HCT116 (cell line): ENCODE results near the gene SPEM1.

Experiments
- CEBPB ChIP-seq: IDR thresholded peaks from 2 replicates; pipeline ENCODE4 v1.6.1; 2012; ENCODE audit warnings: low read depth
- EZH2 ChIP-seq: fragments of 200-600 bp; sonication (generic); IDR thresholded peaks from 2 replicates; pipeline ENCODE4 v1.6.1; 2017; ENCODE audit warnings: antibody characterized with exemption, mixed run types
- JUND ChIP-seq: IDR thresholded peaks from 2 replicates; pipeline ENCODE4 v1.6.1; 2012
- POLR2A ChIP-seq: IDR thresholded peaks from 2 replicates; pipeline ENCODE4 v1.7.0; 2011; ENCODE audit warnings: borderline replicate concordance; ENCODE audit not compliant: insufficient read depth, insufficient read length; ENCODE audit errors: extremely low read depth
- POLR2AphosphoS5 ChIP-seq: IDR thresholded peaks from 2 replicates; pipeline ENCODE4 v1.6.1; 2011; ENCODE audit warnings: mild to moderate bottlenecking, low read depth, low read length, moderate library complexity
- RAD21 ChIP-seq: IDR thresholded peaks from 2 replicates; pipeline ENCODE4 v1.6.1; 2012; ENCODE audit warnings: low read depth, mild to moderate bottlenecking
- SIN3A ChIP-seq: IDR thresholded peaks from 2 replicates; pipeline ENCODE4 v1.6.1; 2012; ENCODE audit warnings: low read depth
- TF ChIP-seq, protein P1 (sequence below), 3 experiments: fragments of 200-600 bp in 1 of 3; sonication (generic) in 1 of 3; IDR thresholded peaks in 2 of 3; conservative IDR thresholded peaks in 1 of 3; 2 replicates each; pipeline ENCODE4 v1.5.1; 2012 to 2017; ENCODE audit warnings: low read depth in 2 of 3, low read length in 2 of 3, antibody characterized with exemption in 1 of 3, borderline replicate concordance in 1 of 3, control low read depth in 1 of 3, mild to moderate bottlenecking in 1 of 3, mixed read lengths in 1 of 3, mixed run types in 1 of 3, moderate library complexity in 1 of 3; ENCODE audit not compliant: insufficient read depth in 1 of 3
- TF ChIP-seq, protein P2 (sequence below): IDR thresholded peaks from 2 replicates; pipeline ENCODE4 v1.6.1; 2012
- TF ChIP-seq, protein P3 (sequence below): IDR thresholded peaks from 2 replicates; pipeline ENCODE4 v1.6.1; 2012; ENCODE audit warnings: low read depth
- TF ChIP-seq, protein P4 (sequence below): IDR thresholded peaks from 2 replicates; pipeline ENCODE4 v1.6.1; 2012

DNA sequence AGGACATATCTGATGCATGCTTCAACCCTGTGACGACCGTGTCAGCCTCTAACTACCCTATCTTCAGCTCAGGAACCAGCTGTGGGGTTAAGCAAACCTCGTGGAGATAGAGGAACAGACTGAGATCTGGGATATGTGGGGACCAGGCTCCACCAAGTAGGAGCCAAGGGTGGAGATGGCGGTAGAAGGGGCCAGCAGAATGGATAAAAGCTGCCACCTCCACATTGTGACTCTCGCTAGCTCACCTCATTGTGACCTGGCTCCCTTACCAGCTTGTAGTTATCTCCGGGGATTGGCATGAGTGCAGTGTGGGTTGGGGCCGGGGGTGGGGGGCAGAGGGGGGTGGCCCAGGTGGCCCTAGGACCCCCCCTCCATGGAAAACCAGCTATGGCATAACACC lies 5.2 kb downstream of the SPEM1 start, which contains the start of gene SPEM2:
- no peak for TF ChIP-seq SIN3A
- TF ChIP-seq RAD21, result no peak
- TF ChIP-seq CEBPB, result no peak
- TF ChIP-seq, protein P1, sequence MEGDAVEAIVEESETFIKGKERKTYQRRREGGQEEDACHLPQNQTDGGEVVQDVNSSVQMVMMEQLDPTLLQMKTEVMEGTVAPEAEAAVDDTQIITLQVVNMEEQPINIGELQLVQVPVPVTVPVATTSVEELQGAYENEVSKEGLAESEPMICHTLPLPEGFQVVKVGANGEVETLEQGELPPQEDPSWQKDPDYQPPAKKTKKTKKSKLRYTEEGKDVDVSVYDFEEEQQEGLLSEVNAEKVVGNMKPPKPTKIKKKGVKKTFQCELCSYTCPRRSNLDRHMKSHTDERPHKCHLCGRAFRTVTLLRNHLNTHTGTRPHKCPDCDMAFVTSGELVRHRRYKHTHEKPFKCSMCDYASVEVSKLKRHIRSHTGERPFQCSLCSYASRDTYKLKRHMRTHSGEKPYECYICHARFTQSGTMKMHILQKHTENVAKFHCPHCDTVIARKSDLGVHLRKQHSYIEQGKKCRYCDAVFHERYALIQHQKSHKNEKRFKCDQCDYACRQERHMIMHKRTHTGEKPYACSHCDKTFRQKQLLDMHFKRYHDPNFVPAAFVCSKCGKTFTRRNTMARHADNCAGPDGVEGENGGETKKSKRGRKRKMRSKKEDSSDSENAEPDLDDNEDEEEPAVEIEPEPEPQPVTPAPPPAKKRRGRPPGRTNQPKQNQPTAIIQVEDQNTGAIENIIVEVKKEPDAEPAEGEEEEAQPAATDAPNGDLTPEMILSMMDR (IDR thresholded peaks at IDR 0.05 in 2 of 3, conservative IDR thresholded peaks at IDR 0.05 in 1 of 3; ENCODE audit: borderline replicate concordance in 1 of 3, insufficient read depth in 1 of 3, low read depth in 2 of 3, low read length in 2 of 3), result no peak
- TF ChIP-seq, protein P2, sequence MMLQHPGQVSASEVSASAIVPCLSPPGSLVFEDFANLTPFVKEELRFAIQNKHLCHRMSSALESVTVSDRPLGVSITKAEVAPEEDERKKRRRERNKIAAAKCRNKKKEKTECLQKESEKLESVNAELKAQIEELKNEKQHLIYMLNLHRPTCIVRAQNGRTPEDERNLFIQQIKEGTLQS, result no peak
- TF ChIP-seq POLR2A, result no peak
- TF ChIP-seq, protein P3, sequence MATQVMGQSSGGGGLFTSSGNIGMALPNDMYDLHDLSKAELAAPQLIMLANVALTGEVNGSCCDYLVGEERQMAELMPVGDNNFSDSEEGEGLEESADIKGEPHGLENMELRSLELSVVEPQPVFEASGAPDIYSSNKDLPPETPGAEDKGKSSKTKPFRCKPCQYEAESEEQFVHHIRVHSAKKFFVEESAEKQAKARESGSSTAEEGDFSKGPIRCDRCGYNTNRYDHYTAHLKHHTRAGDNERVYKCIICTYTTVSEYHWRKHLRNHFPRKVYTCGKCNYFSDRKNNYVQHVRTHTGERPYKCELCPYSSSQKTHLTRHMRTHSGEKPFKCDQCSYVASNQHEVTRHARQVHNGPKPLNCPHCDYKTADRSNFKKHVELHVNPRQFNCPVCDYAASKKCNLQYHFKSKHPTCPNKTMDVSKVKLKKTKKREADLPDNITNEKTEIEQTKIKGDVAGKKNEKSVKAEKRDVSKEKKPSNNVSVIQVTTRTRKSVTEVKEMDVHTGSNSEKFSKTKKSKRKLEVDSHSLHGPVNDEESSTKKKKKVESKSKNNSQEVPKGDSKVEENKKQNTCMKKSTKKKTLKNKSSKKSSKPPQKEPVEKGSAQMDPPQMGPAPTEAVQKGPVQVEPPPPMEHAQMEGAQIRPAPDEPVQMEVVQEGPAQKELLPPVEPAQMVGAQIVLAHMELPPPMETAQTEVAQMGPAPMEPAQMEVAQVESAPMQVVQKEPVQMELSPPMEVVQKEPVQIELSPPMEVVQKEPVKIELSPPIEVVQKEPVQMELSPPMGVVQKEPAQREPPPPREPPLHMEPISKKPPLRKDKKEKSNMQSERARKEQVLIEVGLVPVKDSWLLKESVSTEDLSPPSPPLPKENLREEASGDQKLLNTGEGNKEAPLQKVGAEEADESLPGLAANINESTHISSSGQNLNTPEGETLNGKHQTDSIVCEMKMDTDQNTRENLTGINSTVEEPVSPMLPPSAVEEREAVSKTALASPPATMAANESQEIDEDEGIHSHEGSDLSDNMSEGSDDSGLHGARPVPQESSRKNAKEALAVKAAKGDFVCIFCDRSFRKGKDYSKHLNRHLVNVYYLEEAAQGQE, result no peak
- TF ChIP-seq POLR2AphosphoS5, result no peak
- TF ChIP-seq, protein P4, sequence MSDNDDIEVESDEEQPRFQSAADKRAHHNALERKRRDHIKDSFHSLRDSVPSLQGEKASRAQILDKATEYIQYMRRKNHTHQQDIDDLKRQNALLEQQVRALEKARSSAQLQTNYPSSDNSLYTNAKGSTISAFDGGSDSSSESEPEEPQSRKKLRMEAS, result no peak
- no peak for TF ChIP-seq EZH2
- TF ChIP-seq JUND, result no peak
